Measurements from ENCODE around the gene C10orf53.
"Not testable (repeated sequence)": the region's sequence is repeated elsewhere in the genome, so short reads cannot be mapped to it uniquely, and the experiment has no call there.

Gene C10orf53

DNA sequence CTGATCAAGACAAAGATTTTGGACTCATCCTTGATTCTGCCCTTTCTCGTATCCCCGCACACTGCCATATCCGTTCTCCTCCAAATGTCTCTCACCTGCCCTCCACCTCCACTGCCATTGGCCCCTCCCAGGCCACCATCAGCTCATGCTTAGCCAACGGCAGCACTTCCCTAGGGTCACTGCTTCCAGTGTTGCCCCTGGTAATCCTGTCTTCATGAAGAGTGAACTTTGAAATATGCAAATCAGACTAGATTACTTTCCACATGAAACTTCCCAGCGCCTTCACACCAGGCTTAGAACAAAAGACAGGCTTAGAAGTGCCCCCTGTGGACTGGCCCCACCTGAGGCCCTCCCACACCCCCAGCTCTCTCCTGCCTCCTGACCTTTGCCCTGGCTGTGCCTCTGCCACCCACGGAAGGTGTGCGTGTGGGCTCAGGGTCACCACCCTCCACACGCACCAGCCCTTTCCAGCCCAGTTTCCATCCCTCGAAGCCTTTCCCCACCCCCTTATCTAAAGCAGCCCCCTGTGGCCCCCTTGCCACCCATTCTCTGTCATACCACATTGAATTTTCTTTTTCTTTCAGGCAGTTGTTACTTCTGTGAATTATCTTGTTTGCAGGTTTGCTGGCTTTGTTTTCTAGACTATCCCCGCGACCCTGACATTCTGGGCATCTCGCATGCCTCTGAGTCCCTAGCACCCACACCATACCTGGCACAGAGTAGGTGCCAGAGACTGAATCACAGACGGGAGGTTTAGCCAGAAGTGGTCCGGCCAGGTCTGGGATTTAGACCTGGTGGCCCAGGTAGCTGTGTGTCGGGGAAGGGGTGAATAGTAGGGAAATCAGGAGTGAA lies 26.8 kb upstream of the C10orf53 start:
- no peak for DNase-seq (ENCODE audit: low read depth in 2 of 2)

DNA sequence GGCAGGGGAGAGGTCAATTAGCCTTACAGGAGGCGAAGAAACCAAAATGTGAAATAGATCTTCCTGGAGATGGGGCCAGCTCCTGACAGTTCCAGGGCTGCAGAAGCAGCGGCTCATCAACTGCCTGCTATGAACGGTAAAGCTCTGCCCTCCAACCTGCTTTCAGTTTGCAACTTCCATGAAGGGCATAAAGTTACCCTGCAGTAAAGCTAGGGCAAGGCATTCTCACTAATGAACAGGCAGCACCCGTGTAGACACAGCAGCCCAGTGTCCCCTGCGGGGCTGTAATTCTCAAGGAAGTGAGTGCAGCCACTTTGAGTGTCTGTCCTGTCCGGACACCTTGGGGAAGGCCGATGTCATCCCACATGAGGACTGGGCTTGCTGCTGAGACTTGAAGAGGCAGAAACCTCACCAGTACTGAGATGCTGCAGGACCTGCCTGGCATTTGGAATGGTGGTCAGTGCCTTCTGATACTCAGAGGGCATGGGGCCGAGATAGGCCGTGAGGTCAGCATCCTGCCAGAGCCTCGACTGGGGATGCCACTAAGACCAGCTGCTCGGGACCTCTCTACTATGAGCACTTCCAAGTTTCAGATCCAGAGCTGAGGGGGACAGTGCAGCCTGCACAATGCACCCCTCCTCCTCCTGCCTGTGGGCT lies 26.1 kb upstream of the C10orf53 start:
- DNase-seq (ENCODE audit: low read depth in 2 of 2), result no peak

DNA sequence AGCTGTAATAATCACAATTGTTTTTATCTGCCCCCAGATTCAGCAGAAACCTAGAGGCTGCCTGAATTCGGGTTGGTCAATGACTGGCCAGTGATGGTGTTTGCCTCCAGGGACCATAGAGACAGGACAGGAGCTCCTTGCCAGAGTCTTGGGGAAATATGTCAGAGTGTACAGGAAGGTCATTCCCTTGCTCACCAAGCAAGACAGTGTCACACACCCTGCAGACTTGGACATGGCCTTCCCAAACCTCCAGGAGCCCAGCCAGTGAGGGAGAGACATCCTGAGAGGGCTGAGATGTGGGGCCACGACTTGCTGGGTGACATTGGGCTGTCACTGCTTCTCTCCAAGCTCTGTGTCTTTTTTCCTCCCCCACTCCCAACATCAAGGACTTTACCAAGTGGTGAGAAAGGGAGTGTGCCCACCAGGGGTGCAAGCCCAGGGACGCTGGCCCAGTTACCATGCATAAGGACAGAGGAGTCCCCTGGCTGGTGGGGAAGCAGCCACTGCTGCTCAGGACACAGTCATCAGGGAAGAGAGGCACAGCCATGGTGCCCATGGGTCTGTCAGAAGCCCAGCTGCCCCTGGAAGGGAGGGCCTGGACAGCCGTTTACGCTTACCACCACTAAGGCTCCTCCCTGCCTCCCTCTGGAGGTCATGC lies 25.3 kb upstream of the C10orf53 start:
- DNase-seq (ENCODE audit: low read depth in 2 of 2), result no peak

DNA sequence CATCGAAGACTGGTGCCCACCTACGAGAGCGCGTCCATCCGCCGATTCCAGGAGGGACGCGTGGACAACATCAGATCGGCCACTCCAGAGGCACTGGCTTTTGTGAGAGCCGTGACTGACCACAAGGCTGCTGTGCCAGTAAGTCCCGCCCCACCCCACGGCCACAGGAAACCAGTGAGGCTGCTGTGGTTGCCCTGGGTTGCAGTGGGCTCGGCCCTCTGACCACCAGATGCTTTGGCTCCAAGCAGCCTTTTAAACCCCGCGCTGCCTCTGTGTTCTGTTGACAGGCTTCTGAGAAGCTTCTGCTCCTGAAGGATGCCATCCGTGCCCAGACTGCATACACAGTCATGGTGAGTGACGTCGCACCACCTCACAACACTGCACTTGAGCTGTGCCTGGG lies 24.4 kb upstream of the C10orf53 start:
- no peak for DNase-seq (ENCODE audit: low read depth in 2 of 2)

DNA sequence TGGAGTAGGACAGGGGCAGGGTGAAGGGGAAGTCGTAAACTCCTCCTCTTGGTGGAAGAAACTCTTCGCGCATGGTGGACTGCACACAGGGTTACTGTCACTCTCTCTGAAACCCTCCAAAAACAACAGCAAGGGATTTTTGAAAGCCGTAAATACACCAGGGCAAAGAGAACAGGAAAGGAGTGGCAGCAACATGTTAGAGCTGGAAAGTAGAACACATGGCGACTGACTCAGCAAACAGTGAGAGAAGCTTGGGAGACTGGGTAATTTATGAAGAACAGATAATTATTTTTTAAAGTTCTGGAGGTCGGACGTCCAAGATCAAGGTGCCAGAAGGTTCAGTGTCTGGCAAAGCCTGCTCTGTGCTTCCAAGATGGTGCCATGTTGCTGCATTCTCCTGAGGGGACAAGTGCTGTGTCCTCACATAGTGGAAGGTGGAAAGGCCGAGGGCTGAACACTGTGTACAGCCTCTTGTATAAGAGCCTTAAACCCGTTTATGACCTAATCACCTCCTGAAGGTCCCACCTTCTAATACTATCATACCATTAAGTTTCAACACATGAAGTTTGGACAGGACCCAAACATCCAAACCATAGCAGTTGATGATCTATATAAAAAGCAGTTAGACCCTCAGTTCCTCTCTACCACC lies 22.5 kb upstream of the C10orf53 start:
- DNase-seq (ENCODE audit: low read depth in 2 of 2), result no peak

DNA sequence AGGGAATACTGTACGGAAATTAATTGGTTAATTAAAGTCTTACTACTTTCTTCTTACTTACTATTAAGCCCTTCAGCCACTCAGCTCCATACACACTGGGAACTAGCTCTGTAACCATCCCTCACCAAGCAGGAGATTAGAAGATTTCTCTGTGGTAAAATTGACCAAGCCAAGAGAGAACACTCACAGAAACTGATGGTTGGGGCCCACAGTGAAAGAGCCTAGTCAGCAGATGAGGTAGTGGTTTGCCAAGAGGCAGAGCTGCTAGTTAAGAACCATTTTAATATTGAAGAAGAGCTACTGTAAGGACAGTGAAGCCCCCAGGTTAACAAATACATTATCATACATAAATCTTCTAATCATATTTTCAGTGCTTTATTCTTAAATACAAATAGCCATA lies 21.8 kb upstream of the C10orf53 start:
- no peak for DNase-seq (ENCODE audit: low read depth in 2 of 2)

DNA sequence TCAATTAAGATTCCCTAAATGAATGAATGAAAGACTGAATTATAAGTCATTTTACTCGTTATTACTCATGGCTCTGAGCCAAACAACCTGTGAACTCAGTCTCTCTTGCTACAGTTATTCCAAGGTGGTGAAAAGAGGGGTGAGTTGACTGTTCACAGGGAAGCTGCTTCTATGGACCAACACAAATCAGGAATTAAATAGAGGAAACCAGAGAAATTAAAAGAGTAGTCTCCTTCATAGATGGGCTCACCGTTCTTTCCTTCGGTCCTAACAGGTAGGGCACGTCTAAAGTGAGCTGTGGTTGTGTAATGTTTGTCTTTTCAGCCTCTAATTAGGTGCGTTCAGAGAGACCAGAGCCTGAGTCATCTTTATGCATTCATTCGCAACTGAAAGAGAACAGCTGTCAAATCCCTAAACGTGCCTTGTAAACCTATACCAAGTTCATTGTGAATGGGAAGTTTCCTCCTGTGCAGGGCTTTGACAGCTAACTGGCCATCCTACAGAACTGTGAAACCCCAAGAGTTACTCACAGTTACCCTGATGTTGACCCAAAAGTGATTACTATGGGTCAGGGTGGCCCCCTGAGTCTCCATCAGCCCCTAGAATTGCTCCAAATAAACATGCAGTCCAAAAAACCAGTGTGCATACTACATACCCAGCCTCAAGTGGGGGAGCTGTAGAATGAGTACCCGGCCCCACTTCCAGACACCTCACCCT lies 18.2 kb upstream of the C10orf53 start:
- DNase-seq (ENCODE audit: low read depth in 2 of 2), result no peak

DNA sequence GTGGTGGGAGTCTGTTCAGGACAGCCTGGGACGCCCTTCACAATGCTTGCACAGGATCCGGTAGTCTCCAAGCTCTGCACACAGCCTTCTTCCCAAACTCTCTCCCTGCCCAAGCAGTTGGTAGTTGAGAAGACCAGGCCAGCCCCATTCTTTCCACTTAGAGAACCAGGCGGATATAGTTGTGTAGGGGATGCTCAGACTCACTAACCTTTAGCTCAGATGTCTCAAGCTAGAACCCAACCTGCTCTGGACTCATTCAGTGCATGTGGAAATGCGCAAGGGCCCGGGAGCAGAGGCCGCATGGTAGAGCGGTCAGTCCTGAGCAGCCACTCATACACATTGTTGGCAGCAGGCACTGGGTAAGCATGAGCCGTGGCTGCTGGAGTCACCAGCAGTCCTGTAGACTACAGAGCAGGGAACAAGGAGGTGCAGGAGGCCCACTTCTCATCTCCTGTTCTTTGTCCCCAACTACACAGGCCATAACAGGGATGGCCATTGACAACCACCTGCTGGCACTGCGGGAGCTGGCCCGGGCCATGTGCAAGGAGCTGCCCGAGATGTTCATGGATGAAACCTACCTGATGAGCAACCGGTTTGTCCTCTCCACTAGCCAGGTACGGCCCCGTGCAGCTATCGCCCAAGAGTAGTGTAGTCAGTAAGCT lies 17.2 kb upstream of the C10orf53 start:
- no peak for DNase-seq (ENCODE audit: low read depth in 2 of 2)

DNA sequence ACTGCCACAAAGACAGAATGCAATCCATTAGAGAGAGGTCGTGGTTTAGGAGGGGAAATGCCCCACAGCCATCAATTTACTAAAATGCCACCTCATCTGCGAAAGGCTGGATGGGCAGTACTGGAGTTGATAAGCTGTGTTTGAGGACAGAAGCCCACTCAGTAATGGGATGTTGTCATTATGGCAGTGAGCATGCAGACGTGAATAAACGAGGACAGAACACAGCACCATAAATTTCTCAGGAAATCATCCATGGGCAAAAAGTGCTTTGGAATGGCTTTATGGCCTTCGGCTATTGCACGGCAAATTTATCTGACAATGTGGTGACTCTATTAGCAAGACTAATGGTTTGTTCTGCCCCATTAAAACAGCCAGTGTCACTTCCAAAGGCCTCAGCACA lies 15.9 kb upstream of the C10orf53 start:
- no peak for DNase-seq (ENCODE audit: low read depth in 2 of 2)

DNA sequence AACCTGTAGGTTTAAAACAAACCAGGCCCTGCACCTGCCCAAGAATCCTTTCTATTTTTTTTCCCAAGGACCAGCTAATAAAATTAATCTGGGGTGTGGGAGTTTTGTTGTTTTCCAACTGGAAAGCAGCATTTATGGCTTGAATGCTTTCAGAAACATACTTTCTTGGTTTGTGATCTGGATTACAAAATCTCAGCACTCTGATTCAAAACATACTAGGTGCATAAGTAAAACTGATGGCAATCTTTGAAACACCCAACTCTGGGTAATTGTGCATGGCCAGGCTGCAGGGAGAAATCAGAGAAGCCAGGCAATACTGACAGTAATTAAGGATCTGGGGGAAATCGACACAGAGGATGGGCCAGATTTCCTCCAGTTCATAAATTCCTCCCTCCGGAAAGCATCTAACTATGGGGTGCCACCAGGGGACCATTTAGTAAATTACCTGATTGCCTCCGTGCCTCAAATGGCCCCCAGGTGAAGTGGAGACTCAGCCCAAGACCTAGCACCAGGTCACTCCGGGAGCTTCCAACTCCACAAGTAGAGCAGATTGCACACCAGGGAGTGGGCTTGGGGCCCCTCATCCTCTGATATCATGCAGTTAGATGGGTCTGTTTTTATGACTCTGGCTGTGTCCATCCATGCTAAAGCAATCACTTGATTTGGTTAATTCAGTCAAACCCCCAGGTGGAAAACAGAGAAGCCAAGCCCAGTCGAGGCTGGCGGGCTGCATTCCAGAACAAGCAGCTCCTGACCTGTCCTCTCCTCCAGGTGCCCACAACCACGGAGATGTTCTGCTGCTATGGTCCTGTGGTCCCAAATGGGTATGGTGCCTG lies 15.2 kb upstream of the C10orf53 start:
- no peak for DNase-seq (ENCODE audit: low read depth in 2 of 2)

DNA sequence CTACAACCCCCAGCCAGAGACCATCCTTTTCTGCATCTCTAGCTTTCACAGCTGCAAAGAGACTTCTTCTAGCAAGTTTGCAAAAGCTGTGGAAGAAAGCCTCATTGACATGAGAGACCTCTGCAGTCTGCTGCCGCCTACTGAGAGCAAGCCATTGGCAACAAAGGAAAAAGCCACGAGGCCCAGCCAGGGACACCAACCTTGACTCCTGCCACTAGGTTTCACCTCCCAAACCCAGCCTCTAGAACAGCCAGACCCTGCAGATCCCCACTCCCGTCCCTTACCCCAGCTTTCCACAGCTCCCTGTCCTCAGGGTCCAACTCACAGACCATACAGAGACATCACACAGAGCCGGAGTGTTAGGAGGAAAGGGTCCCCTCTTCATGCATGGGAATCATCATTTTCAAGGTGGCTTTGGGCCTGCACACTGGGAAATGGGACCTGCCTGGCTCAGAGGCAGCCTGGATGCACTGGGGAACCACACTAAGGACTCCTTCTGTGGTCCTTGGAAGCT lies 14.6 kb upstream of the C10orf53 start:
- DNase-seq (ENCODE audit: low read depth in 2 of 2), result no peak

DNA sequence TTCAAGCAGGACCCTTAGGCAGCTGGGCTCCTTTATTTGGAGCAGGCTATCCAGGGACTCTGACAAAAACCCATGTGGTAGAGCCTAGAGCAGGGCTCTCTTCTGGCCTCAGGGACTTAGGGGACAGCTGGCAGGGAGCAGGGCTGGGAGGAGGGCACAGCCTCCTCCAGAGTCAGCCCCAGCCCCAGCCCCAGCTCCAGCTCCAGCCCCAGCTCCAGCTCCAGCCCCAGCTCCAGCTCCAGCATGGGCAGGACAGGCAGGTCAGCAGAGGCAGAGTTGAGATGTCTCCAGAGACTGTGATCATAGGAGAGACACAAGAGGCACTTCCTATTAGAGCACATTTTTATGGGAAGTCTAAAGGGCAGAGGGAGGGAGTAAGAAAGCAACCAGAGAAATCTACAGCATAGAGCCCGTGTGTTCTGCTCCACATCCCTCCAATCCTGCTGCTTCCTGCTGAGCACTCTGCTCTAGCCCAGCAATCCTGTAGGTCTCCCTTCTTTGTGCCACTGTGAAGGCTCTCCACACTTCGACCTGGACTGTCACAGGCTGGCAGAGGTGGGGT lies 13.3 kb upstream of the C10orf53 start:
- DNase-seq (ENCODE audit: low read depth in 2 of 2), result no peak

DNA sequence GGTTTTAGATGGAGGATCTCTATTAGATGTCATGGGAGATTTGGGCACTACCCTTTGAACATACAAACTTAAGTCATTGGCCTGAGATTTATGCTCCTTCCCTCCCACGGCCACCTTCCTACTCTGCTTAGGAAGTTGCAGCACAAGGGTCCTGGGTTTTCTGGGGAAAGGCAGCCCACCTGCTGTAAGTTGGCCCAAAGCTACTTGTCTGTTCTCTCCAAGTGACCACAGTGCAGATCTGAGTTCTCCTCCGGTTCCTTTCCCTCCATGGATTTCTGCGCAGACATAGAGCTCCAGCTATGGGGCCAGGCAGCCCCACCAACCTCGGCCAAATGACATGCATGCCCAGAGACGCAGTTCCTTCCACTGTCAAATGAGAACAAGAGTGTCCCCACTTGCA lies 12.8 kb upstream of the C10orf53 start:
- DNase-seq (ENCODE audit: low read depth in 2 of 2), result no peak

DNA sequence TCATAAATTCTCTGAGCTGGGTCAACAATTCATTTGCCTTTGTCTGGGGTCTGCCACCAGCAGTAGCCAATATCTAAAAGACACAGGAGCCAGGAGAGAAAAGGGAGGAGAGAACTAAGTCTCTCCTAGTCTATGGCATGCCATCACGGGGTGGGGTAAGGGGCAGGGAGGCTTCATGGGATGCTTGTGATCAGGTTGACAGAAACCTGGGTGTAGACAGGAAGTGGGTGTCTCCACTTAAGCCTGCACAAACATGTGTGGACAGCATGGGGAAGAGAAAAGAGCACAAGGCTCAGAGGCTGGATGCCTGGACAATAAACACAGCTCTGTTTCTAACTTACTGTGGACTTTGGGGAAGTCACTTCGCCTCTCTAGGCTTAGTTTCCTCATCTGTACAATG lies 11.5 kb upstream of the C10orf53 start:
- DNase-seq (ENCODE audit: low read depth in 2 of 2), result no peak

DNA sequence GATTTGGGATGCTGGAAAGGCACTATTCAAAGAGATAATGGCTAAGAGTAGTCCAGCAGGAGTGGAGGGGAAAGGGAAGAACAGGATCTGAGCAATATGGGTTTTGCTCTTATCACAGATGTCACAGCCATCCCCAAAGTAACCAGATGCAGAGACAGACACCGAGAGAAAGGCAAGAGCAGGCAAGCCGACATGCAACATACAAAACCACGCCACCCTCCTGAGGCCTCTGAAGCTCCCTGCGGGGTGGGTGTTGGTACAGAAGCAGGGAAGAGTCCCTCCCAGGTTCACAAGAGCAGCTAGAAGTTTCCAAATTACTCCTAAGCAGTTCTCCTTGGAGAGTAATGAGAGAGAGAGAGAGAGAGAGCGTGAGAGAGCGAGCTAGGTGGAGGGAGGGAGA lies 10.8 kb upstream of the C10orf53 start:
- DNase-seq (ENCODE audit: low read depth in 2 of 2), result no peak

DNA sequence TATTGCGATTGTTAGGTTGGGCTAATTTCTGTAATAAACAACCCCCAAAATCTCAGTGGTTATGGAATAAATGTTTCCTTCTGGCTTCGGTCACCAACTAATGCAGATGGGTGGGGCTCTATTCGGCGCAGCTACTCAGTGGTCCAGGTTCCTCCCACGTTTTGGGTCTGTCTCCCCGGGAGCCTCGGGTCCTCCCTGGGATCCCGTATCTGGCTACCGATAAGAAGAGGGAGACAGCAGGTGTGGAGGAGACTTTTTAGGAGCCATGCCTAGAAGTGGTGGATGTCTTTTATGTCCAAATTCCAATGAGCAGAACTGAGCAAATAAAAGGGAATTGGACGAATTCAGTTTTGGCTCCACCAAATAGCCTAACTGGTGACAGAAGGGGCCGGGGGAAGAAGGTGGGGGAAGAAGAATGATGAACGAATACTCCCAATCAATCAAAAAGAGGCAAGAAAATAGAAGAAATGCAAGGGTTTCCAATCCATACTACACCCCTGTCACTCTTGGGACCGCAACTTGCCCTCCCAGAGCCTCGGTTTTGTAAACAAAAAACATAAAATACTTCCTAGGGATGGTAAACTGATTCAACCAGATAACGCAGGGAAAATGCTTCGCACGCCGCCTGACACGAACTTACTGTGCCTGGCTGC lies 498 bp upstream of the C10orf53 start:
- DNase-seq (ENCODE audit: low read depth in 2 of 2), result no peak

DNA sequence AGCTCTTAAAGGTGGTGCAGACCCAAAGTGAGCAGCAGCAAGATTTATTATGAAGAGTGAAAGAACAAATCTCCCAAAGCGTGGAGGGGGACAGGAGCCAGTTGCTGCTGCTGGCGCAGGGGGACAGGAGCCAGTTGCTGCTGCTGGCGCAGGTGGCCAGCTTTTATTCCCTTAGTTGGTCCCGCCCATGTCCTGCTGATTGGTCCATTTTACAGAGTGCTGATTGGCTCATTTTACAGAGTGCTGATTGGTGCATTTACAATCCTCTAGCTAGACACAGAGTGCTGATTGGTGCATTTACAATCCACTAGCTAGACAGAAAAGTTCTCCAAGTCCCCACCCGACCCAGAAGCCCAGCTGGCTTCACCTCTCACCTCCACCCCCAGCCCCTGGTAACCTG lies 3.0 kb downstream of the C10orf53 start:
- not testable (repeated sequence) for DNase-seq (ENCODE audit: low read depth in 2 of 2)

DNA sequence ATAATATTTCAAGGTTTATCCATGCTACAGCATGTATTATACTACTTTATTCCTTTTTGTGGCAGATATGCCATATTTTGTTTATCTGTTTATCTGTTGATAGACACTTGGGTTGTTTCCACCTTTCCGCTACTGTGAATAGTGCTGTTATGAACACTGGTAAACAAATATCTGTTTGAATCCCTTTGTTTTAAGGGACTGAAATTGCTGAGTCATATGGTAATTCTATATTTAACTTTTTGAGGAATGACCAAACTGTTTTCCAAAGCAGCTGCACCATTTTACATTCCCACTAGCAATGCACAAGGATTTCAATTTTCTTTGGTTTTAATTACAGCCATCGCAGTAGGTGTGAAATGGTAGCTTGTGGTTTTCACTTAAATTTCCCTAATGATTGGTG lies 3.4 kb downstream of the C10orf53 start:
- DNase-seq (ENCODE audit: low read depth in 2 of 2), result no peak

DNA sequence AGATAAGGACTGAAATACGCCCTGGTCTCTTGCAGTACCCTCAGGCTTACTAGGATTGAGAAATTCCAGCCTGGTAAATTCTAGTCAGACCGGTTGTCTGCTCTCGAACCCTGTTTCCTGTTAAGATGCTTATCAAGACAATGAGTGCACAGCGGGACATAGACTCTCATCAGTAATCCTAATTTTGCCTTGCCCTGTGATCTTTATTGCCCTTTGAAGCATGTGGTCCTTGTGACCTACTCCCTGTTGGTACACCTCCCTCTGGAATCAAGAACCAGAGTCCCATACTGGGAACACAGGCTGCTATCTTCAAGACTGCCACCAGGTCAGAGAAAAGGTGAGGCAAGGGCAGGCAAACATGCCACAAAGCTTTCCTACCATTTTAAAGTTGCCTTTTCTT lies 7.2 kb downstream of the C10orf53 start:
- no peak for DNase-seq (ENCODE audit: low read depth in 2 of 2)

Measured in fibroblast of skin of left quadriceps (primary cell).